GM21381 (cell line): Measurements from ENCODE around the gene KRTCAP3.
A peak's percentile ranks its signal among the peaks of the same experiment; 100 is the strongest.

Experiments used
- ATAC-seq: cut with Tn5 transposase; IDR thresholded peaks from one replicate; pipeline ENCODE4 v1.9.1; 2021; ENCODE audit warnings: mild to moderate bottlenecking, moderate library complexity; ENCODE audit not compliant: unreplicated experiment

Gene KRTCAP3

GRCh38 chr2:27435628-27436027 is 6.6 kb upstream of the KRTCAP3 start:
- ATAC-seq: no peak

GRCh38 chr2:27441226-27441926 is 805 bp upstream of the KRTCAP3 start:
- no peak for ATAC-seq

- no peak for ATAC-seq
These were observed 720 bp downstream of the KRTCAP3 start for GRCh38 chr2:27442920-27443282.

- ATAC-seq: no peak
These were observed 3.0 kb downstream of the KRTCAP3 start for GRCh38 chr2:27445155-27445554.

GRCh38 chr2:27445615-27446014 is 3.4 kb downstream of the KRTCAP3 start:
- no peak for ATAC-seq

GRCh38 chr2:27446057-27446456 is 3.9 kb downstream of the KRTCAP3 start:
- ATAC-seq: no peak

GRCh38 chr2:27448381-27448780 is 6.2 kb downstream of the KRTCAP3 start:
- no peak for ATAC-seq

GRCh38 chr2:27451095-27451494 is 8.9 kb downstream of the KRTCAP3 start:
- no peak for ATAC-seq

GRCh38 chr2:27453968-27454367 is 11.8 kb downstream of the KRTCAP3 start:
- no peak for ATAC-seq

- ATAC-seq: no peak
These were observed 18.9 kb downstream of the KRTCAP3 start for GRCh38 chr2:27461118-27461517.

GRCh38 chr2:27464443-27464842 is 22.3 kb downstream of the KRTCAP3 start:
- no peak for ATAC-seq

- ATAC-seq: no peak
These were observed 29.8 kb downstream of the KRTCAP3 start for GRCh38 chr2:27471961-27472360.

GRCh38 chr2:27485496-27485895 is 43.3 kb downstream of the KRTCAP3 start:
- no peak for ATAC-seq

- peak; percentile 4 for ATAC-seq
These were observed 46.9 kb downstream of the KRTCAP3 start for GRCh38 chr2:27489118-27489497.

- ATAC-seq: peak; percentile 96
These were observed 47.6 kb downstream of the KRTCAP3 start, which contains the start of gene IFT172 for GRCh38 chr2:27489498-27490397. Gene IFT172 (minus strand): TSS chr2:27489743. CDS start chr2:27489653, 90 bp downstream.

- ATAC-seq: no peak
These were observed 50.4 kb downstream of the KRTCAP3 start for GRCh38 chr2:27492557-27492956.

GRCh38 chr2:27493948-27494283 is 51.7 kb downstream of the KRTCAP3 start:
- no peak for ATAC-seq
